KOPT-K1 (cell line): ENCODE measurements around the gene IMMP1L.

Experiments used
- H3K27ac ChIP-seq: fragments of 200-600 bp; sonication (generic); 2 replicates; pipeline ENCODE4 v1.5.1; 2016; ENCODE audit warnings: antibody characterized with exemption, mild to moderate bottlenecking, low read depth, low read length; ENCODE audit not compliant: poor library complexity, severe bottlenecking
- H3K36me3 ChIP-seq: fragments of 200-600 bp; sonication (generic); 2 replicates; pipeline ENCODE4 v1.5.1; 2017; ENCODE audit warnings: antibody characterized with exemption, mild to moderate bottlenecking, low read length, moderate library complexity; ENCODE audit not compliant: insufficient read depth
- H3K9me3 ChIP-seq: fragments of 200-600 bp; sonication (generic); 2 replicates; pipeline ENCODE4 v1.5.1; 2017; ENCODE audit warnings: antibody characterized with exemption, low read length, mild to moderate bottlenecking; ENCODE audit not compliant: insufficient read depth, poor library complexity, severe bottlenecking

IMMP1L gene

DNA sequence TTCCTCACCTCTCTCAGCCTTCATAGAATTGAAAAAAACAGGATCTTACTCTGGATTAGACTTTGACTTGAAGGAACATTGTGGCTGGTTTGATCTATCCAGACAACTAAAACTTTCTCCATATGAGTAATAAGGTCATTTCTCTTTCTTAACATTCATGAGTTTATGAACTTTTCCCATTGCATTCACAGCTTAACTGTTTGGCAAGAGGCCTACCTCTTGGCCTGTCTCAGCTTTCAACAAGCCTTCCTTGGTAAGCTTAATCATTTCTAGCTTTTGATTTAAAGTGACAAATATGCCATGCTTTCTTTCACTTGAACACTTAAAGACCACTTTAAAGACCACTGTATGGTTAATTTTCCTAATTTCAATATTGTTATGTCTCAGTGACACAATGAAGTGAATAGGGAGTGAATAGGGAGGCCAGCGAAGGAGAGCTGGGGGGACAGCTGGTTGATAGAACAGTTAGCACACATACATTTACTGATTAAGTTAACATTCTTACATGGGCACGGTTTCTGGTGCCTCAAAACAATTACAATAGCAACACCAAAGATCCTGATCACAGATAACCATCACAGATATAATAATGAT is 17.0 kb downstream of the IMMP1L start:
- no peak overlapping the region for H3K27ac ChIP-seq
- peaks cover 14% of the 10 kb centered on the region for H3K9me3 ChIP-seq

GRCh38 chr11:31487848-31488247 is 21.6 kb downstream of the IMMP1L start:
- H3K36me3 ChIP-seq, result 0 out of 2 replicates have a peak, but pooled peaks cover 4% of the 10 kb centered on the region
- no peaks in the 10 kb centered on the region for H3K9me3 ChIP-seq
- H3K27ac ChIP-seq, result no peak overlapping the region

More for the DNA sequence above, 17.0 kb downstream of the IMMP1L start:
- peaks cover 29% of the 10 kb centered on the region for H3K36me3 ChIP-seq

DNA sequence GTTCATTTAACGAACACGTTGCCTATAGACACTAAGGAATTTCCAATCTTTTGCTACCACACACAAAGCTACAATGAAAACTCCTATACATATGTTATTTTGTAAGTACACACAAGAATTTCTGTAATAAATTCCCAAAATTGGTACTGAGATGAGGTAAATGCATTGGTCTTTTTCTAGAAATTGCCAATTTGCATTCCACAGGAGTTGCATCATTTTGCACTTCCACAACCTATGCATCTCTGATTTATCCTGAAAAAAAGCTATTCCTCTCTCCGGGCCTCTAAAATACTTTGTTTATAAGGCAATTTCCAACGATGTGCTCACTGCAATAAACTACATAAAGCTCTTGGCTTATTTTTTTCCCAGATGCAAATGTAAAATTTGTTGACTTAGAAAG is 24.9 kb downstream of the IMMP1L start:
- H3K36me3 ChIP-seq, result no peaks in the 10 kb centered on the region
- no peak overlapping the region for H3K27ac ChIP-seq
- no peaks in the 10 kb centered on the region for H3K9me3 ChIP-seq

GRCh38 chr11:31480930-31481329 is 28.5 kb downstream of the IMMP1L start:
- H3K27ac ChIP-seq, result no peak overlapping the region
- no peaks in the 10 kb centered on the region for H3K9me3 ChIP-seq
- H3K36me3 ChIP-seq, result no peaks in the 10 kb centered on the region

GRCh38 chr11:31479066-31479465 is 30.4 kb downstream of the IMMP1L start:
- H3K9me3 ChIP-seq, result no peaks in the 10 kb centered on the region
- H3K36me3 ChIP-seq, result no peaks in the 10 kb centered on the region
- no peak overlapping the region for H3K27ac ChIP-seq

DNA sequence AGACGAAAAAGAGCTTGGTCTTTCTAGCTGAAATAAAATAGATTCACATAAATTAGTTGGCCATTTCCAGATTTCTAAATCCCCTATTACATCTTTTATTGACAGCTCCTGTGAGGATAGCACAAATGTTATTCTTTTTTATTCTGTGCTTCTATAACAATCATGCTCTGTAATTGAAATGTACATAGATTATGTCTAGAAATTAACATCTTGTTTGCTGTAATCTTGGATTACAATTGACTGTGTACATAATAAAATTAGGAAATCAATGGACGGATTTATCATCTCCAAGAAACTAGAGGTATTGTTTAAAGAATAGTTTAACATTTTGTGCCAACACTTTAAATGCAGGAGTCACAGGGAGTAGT is 31.2 kb downstream of the IMMP1L start:
- Histone ChIP-seq H3K27ac (no peak overlapping the region), H3K36me3 (no peaks in the 10 kb centered on the region), H3K9me3 (no peaks in the 10 kb centered on the region)

GRCh38 chr11:31477528-31478222 is 31.7 kb downstream of the IMMP1L start:
- no peaks in the 10 kb centered on the region for H3K36me3 ChIP-seq
- H3K27ac ChIP-seq, result no peak overlapping the region
- no peaks in the 10 kb centered on the region for H3K9me3 ChIP-seq

DNA sequence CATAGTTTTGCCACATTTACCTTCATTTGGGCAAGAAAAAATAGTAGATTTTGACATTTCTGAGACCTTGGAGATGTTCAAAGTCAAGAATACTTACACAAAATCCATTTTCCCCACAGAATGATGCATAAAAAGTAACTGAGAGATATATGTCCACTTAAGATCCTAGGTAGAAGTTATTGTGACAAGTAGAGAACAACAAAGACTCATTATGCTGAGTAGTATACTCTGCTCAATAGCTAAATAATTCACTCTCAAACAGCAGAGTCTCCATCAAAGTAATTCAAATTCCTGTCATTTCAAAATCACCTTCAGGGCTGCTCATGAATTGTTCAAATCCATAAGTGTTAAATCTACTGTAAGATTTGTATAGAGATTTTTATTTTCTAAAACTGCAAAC is 35.3 kb downstream of the IMMP1L start:
- no peaks in the 10 kb centered on the region for H3K9me3 ChIP-seq
- H3K36me3 ChIP-seq, result no peaks in the 10 kb centered on the region
- H3K27ac ChIP-seq, result no peak overlapping the region

DNA sequence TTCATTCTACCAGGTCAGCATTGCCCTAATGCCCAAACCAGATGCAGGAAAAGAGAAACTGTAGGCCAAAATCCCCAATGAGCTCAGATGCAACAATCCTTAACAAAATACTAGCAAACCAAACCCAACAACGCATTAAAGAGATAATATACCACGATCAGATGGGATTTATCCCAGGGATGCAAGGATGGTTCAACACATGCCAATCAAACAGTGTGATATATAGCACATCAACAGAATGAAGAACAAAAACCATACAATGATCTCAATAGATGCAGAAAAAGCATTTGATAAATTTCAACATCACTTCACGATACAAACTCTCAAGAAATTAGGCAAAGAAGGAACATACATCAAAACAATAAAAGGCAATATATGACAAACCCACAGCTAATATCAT is 45.0 kb downstream of the IMMP1L start:
- H3K36me3 ChIP-seq, result peaks cover 30% of the 10 kb centered on the region
- H3K9me3 ChIP-seq, result peaks cover 26% of the 10 kb centered on the region
- no peak overlapping the region for H3K27ac ChIP-seq

DNA sequence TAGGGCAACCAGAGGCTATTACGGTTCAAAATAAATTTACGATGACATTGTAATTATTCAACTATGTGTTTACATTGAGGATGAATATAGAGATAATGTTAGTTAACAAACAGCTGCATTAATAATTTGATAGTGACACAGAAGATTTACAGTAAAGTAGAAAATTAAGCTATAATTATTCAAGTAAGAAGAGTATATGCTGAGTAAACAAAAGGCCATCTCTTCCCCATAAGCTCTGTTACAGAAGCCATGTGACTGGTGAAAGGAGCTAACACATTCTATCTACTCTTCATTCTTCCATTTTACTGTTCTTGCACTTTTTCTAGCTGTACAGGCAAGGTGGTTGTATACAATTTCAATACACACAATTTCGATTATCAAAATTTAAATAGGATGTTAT is 54.2 kb downstream of the IMMP1L start:
- H3K27ac ChIP-seq, result no peak overlapping the region

GRCh38 chr11:31450841-31451240 is 58.6 kb downstream of the IMMP1L start:
- H3K9me3 ChIP-seq, result no peaks in the 10 kb centered on the region
- no peak overlapping the region for H3K27ac ChIP-seq
- H3K36me3 ChIP-seq, result peaks cover 19% of the 10 kb centered on the region; the same call in 1 of the 2 replicates

More for the DNA sequence above, 54.2 kb downstream of the IMMP1L start:
- peaks cover 14% of the 10 kb centered on the region for H3K36me3 ChIP-seq
- no peaks in the 10 kb centered on the region for H3K9me3 ChIP-seq

- peaks cover 13% of the 10 kb centered on the region; the same call in 1 of the 2 replicates for H3K36me3 ChIP-seq
- H3K9me3 ChIP-seq, result no peaks in the 10 kb centered on the region
- no peak overlapping the region for H3K27ac ChIP-seq
Observed at GRCh38 chr11:31449040-31449439, 60.4 kb downstream of the IMMP1L start.

- H3K27ac ChIP-seq, result no peak overlapping the region
- H3K36me3 ChIP-seq, result peaks cover 13% of the 10 kb centered on the region; the same call in 1 of the 2 replicates
- H3K9me3 ChIP-seq, result no peaks in the 10 kb centered on the region
Observed at GRCh38 chr11:31445621-31446020, 63.8 kb downstream of the IMMP1L start.

- no peak overlapping the region for H3K27ac ChIP-seq
- H3K9me3 ChIP-seq, result no peaks in the 10 kb centered on the region
- peaks cover 13% of the 10 kb centered on the region; the same call in 1 of the 2 replicates for H3K36me3 ChIP-seq
Observed at GRCh38 chr11:31443802-31444201, 65.6 kb downstream of the IMMP1L start.

DNA sequence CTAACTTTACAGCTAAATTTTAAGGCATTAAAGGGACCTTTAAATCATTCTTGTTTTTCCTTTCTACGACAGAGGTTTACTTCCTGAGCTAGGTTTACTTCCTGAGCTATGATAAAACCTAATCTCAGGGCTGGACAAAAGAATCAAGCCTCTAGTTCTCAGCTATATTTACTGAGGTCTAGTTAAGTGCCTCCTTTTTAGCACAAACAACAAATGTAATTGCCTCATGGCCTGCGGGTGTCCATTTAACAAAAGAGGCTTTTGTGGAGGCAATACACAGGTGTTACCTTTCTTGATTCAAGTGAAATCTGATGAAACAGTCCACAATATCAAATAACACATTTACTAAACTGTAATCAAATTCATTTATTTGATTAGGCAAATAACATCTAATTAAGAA is 67.3 kb downstream of the IMMP1L start:
- Histone ChIP-seq H3K9me3 (peaks cover 4% of the 10 kb centered on the region), H3K27ac (no peak overlapping the region), H3K36me3 (peaks cover 3% of the 10 kb centered on the region; the same call in 1 of the 2 replicates)

DNA sequence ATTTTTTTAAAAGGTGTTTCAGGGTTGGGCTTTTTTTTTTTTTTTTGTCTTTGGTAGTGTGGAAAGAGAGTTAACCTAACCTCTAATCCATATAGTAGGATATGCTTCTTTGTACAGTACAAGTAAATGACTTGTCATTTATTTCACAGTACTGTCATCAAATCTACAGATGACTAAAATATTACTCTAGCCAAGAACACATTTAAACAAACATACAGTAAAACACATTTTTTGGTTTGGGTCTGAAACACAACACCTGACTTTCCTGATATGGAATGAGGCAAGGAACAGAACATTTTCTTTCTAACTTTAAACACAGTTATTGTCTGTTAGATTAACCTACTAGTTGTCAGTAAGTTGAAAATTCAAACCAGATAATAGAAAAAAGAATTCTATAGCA is 68.1 kb downstream of the IMMP1L start:
- Histone ChIP-seq H3K9me3 (peaks cover 4% of the 10 kb centered on the region), H3K27ac (no peak overlapping the region), H3K36me3 (no peaks in the 10 kb centered on the region)
